Kidney epithelial cell (primary cell): Measurements from ENCODE around the gene CCDC116. TPM values are rescaled to one million over a fixed set of nuclear protein-coding genes. Genes with fewer than 3 reads are reported as not detected.
A peak's percentile ranks its signal among the peaks of the same experiment; 100 is the strongest.
"Not testable (repeated sequence)": the region's sequence is repeated elsewhere in the genome, so short reads cannot be mapped to it uniquely, and the experiment has no call there.

Source experiments
- DNase-seq: peaks from one replicate; pipeline ENCODE4 v3.0.0-alpha.2; 2010; ENCODE audit warnings: low read depth
- H3K27me3 ChIP-seq: 2 replicates; pipeline ENCODE4 v1.6.0; 2011; ENCODE audit warnings: low read length; ENCODE audit not compliant: control insufficient read depth, insufficient read depth
- H3K36me3 ChIP-seq: 2 replicates; pipeline ENCODE4 v1.5.1; 2011; ENCODE audit warnings: low read length; ENCODE audit not compliant: control insufficient read depth, insufficient read depth
- H3K4me3 ChIP-seq: 2 replicates; pipeline ENCODE4 v1.5.1; 2011; ENCODE audit warnings: low read depth, mild to moderate bottlenecking, control low read depth, low read length
- total RNA-seq: library from RNA; depleted of rRNA; stranded (reverse); fragments of >200 nt; gene quantifications from 2 replicates; pipeline ENCODE4 v1.2.3, GENCODE V29; 2015
- TF ChIP-seq, protein P1 (sequence below): IDR thresholded peaks from 2 replicates; pipeline ENCODE4 v1.5.1; 2011; ENCODE audit warnings: mild to moderate bottlenecking, moderate library complexity, low read length, control low read depth, inconsistent platforms; ENCODE audit not compliant: insufficient read depth, poor library complexity, severe bottlenecking

CCDC116 gene
- total RNA-seq, 1 donor from 2014 or later = 0.38 TPM

DNA sequence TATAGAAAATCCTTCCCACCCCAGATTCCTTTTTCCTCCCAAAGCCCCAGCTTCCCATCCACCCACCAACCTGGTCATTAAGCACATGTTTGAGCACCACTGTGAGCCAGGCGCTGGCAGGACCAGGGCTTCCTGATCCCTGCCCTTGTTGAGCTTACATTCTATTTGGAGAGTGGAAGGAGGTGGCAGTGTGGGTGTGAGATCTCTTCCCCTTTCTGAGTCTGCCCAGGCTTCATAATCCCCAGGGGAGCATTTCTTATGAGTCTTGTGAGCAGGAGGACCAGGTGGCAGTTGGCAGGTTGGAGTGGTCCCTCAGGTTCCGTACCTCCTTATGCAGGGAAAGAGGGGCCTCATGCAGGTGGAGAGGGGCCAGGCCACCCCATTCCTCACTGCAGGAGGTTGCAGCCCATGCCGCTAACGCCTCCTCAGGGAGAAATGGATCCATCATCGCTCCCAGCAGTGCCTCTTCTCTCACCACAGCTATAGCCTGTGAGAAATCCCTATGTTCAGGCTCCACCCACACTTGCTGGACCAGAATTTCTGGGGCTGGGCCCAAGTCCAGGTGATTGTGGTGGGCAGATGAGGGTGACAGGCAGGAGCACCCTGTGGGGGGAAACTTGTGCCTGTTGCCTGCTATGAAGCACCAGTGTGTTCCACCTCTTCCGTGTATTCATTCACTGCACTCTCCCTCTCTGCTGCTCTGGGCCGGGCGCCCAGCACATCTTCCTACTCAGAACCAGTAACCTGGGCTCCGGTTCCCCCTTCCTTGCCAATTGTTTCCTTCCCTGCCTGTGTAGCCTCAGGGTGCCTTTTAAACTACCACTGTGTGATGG is 41.5 kb upstream of the CCDC116 start:
- no peak overlapping the region for H3K4me3 ChIP-seq
- TF ChIP-seq, protein P1, sequence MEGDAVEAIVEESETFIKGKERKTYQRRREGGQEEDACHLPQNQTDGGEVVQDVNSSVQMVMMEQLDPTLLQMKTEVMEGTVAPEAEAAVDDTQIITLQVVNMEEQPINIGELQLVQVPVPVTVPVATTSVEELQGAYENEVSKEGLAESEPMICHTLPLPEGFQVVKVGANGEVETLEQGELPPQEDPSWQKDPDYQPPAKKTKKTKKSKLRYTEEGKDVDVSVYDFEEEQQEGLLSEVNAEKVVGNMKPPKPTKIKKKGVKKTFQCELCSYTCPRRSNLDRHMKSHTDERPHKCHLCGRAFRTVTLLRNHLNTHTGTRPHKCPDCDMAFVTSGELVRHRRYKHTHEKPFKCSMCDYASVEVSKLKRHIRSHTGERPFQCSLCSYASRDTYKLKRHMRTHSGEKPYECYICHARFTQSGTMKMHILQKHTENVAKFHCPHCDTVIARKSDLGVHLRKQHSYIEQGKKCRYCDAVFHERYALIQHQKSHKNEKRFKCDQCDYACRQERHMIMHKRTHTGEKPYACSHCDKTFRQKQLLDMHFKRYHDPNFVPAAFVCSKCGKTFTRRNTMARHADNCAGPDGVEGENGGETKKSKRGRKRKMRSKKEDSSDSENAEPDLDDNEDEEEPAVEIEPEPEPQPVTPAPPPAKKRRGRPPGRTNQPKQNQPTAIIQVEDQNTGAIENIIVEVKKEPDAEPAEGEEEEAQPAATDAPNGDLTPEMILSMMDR = no peak

GRCh38 chr22:21591695-21592094 is 40.9 kb upstream of the CCDC116 start:
- Histone ChIP-seq H3K27me3 (no peaks in the 10 kb centered on the region), H3K36me3 (peaks cover 1% of the 10 kb centered on the region), H3K4me3 (no peak overlapping the region)
- TF ChIP-seq, protein P1 = no peak
- no peak for DNase-seq

More for the DNA sequence above, 41.5 kb upstream of the CCDC116 start:
- no peaks in the 10 kb centered on the region for H3K27me3 ChIP-seq
- no peak for DNase-seq
- H3K36me3 ChIP-seq = peaks cover 1% of the 10 kb centered on the region

GRCh38 chr22:21592422-21592821 is 40.1 kb upstream of the CCDC116 start:
- Histone ChIP-seq H3K4me3 (no peak overlapping the region), H3K36me3 (peaks cover under 1% of the 10 kb centered on the region), H3K27me3 (no peaks in the 10 kb centered on the region)
- DNase-seq = no peak
- TF ChIP-seq, protein P1 = no peak

DNA sequence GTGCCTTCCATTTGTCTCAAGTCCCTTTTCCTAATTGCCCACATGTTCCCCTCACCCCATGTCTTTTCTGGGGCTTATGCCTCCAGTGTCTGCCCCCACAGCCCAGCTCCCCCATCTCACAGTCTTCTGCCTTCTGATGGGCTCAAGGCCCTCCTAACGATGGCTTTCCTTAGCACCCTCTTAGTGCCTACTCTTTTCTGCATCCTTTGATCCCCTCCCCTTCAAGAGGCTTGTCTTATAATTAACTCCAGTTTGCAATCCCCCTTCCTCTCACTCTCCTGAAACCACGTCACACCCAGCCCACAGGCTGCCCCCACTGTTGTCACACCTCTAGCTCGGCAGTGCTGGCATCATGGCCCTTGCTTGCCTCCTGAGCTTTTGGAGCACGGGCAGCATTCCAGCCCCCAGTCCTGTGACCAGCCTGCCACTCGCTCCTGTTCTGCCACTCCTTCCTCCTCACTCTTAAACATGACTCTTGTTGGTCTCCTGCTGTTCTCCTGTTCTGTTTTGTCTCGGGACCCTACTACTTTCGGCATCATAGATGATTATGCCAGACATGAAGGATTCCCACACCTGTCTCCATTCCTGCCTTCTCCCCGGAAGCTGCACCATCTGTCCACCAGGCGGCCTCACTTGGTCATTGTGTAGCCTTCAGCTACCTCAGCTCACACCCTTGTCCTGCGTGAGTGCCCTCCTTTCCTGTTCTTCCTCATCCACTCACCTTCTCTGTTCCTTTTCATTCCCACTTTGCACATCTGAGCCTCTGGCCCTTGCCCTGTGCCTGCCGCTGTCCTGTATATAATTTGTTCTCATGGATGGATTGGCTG is 38.9 kb upstream of the CCDC116 start:
- no peak for DNase-seq
- Histone ChIP-seq H3K4me3 (no peak overlapping the region), H3K36me3 (no peaks in the 10 kb centered on the region), H3K27me3 (no peaks in the 10 kb centered on the region)
- TF ChIP-seq, protein P1 = peak; percentile 32

DNA sequence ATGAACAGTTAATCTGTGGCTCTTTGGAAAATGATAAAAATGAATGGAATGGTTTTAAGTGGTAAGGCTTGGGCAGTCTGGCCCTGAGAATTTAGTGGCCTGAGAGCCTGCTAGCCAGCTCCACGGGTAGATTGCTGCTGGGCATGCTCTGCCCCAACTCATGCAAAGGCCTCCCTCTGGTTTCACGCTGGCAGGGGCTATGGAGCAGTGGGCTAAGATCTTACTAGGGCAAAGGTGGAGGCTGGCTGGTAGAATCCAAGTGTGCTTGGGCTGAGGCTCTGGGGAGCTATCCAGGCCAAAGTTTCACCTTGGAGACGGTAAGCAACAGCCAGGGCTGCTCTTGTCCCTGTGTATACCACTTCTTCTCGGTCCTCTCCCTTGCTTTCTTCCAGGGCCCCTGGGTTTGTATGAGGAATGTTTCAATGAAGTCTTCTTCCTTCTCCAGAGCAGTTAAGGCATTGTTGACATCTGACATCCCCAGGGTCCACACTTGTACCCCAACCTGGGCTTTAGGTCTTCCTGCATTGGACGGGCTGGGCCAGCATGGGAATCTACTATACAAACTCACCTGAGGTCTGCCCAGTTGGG is 37.6 kb upstream of the CCDC116 start:
- Histone ChIP-seq H3K27me3 (no peaks in the 10 kb centered on the region), H3K36me3 (no peaks in the 10 kb centered on the region), H3K4me3 (no peak overlapping the region)

DNA sequence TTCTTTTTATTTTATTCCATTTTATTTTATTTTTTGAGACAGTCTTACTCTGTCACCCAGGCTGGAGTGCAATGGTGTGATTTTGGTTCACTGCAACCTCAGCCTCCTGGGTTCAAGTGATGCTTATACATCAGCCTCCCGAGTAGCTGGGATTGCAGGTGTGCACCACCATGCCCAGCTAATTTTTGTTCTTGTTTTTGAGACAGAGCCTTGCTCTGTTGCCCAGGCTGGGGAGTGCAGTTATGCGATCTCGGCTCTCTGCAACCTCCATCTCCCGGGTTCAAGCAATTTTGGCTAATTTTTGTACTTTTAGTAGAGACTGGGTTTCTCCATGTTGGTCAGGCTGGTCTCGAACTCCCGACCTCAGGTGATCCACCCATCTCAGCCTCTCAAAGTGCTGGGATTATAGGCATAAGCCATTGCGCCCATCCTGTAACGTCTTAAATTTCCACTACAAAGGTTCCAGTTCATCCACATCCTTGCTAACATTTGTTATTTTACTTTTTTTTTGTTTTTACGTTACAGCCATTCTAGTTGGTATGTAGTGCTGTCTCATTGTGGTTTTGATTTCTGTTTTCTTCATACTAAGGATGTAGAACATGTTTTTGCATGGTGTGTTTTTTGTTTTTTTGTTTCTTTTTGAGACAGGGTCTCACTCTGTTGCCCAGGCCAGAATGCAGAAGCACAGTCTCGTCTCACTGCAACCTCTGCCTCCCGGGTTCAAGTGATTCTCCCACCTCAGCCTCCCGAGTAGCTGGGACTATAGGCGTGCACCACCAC is 36.0 kb upstream of the CCDC116 start:
- not testable (repeated sequence) for DNase-seq, H3K36me3 ChIP-seq, H3K27me3 ChIP-seq, H3K4me3 ChIP-seq

More for the DNA sequence above, 37.6 kb upstream of the CCDC116 start:
- TF ChIP-seq, protein P1 = no peak
- no peak for DNase-seq
